Neural progenitor cell (in vitro differentiated cells): Measurements from ENCODE around the gene TSTD1.
"Not testable (repeated sequence)": the region's sequence is repeated elsewhere in the genome, so short reads cannot be mapped to it uniquely, and the experiment has no call there.

ENCODE experiments used
- CTCF ChIP-seq: fragments of 200-600 bp; sonication (generic); IDR thresholded peaks from 2 replicates; pipeline ENCODE4 v1.5.1; 2017; ENCODE audit warnings: antibody characterized with exemption, mild to moderate bottlenecking
- EZH2phosphoT487 ChIP-seq: fragments of 200-600 bp; sonication (generic); IDR thresholded peaks from 2 replicates; pipeline ENCODE4 v1.6.1; 2017; ENCODE audit warnings: antibody characterized with exemption

- not testable (repeated sequence) for TF ChIP-seq CTCF, EZH2phosphoT487
These were observed 46.7 kb downstream of the TSTD1 start for GRCh38 chr1:160992036-160992435.
